Testis (tissue), 3 donors: ENCODE data around the gene COQ6. TPM values are rescaled to one million over a fixed set of nuclear protein-coding genes. Genes with fewer than 3 reads are reported as not detected.
"Not testable (repeated sequence)": the region's sequence is repeated elsewhere in the genome, so short reads cannot be mapped to it uniquely, and the experiment has no call there.

Source experiments
- DNase-seq: peaks from one replicate; pipeline ENCODE4 v3.0.0-alpha.2; 2019
- H3K27ac ChIP-seq, 2 donors: fragments of 200-600 bp; sonication (generic); one replicate each; pipeline ENCODE4 v1.5.1; 2019
- H3K27me3 ChIP-seq: fragments of 200-600 bp; sonication (generic); one replicate; pipeline ENCODE4 v1.5.1; 2019
- H3K36me3 ChIP-seq: fragments of 200-600 bp; sonication (generic); one replicate; pipeline ENCODE4 v1.5.1; 2017; ENCODE audit warnings: low read depth; ENCODE audit errors: missing control alignments
- H3K4me1 ChIP-seq: fragments of 200-600 bp; sonication (generic); one replicate; pipeline ENCODE4 v1.5.1; 2019
- H3K4me3 ChIP-seq, 2 donors: fragments of 200-600 bp; sonication (generic); one replicate each; pipeline ENCODE4 v1.5.1; 2017 to 2019
- H3K9me3 ChIP-seq: fragments of 200-600 bp; sonication (generic); one replicate; pipeline ENCODE4 v1.5.1; 2017
- CTCF ChIP-seq, 3 experiments: fragments of 450-650 bp in 2 of 3; fragments of 200-600 bp in 1 of 3; sonication (generic) in 1 of 3; IDR thresholded peaks; one replicate each; pipeline ENCODE4 v1.5.1; 2016 to 2019; ENCODE audit warnings: antibody characterized with exemption in 3 of 3, mild to moderate bottlenecking in 2 of 3, moderate library complexity in 1 of 3
- POLR2A ChIP-seq: fragments of 450-650 bp; IDR thresholded peaks from one replicate; pipeline ENCODE4 v1.6.1; 2017; ENCODE audit warnings: antibody characterized with exemption, mild to moderate bottlenecking, moderate library complexity
- WGBS, 2 donors: methylation state at CpG; one replicate each; pipeline ENCODE4 v1.1.5; 2018; 5-methylcytosine and 5-hydroxymethylcytosine counted together
- intact Hi-C: fragments of 100-400 bp; cut with DNase I; formaldehyde crosslinking; loops from one replicate; pipeline ENCODE4 v1.15.1; 2023; ENCODE audit warnings: low total_unique reads
- polyA plus RNA-seq: library from polyadenylated mRNA; stranded (reverse); fragments of 350-450 nt; fragmentation: Illumina TruSeq; extraction: RNeasy Lipid Tissue Mini Kit (QIAGEN cat#74804); gene quantifications from one replicate; pipeline ENCODE4 v1.2.3, GENCODE V29; 2014; ENCODE audit warnings: low read depth, low replicate concordance; ENCODE audit not compliant: insufficient read depth
- total RNA-seq, 2 donors: library from RNA; depleted of rRNA; stranded (reverse); fragments of >200 nt; gene quantifications; one replicate each; pipeline ENCODE4 v1.2.3, GENCODE V29; 2016

The COQ6 gene
- total and polyA plus RNA-seq, 3 donors from 2014 or later = 61.0 to 69.8 (median 66.2) TPM

GRCh38 chr14:73995977-73996378, 45.9 kb downstream of the COQ6 start:
- no peak for DNase-seq
- Histone ChIP-seq H3K27ac (no peak overlapping the region), H3K4me3 (no peak overlapping the region), H3K4me1 (no peaks in the 10 kb centered on the region), H3K36me3 (no peaks in the 10 kb centered on the region), H3K9me3 (no peaks in the 10 kb centered on the region), H3K27me3 (no peaks in the 10 kb centered on the region)
- TF ChIP-seq CTCF (IDR thresholded peaks at IDR 0.05) (no peak), POLR2A (no peak)
- intact Hi-C loops = no loop called here
- WGBS, 2 donors = 91 to 92% methylated on average over 8 of the region's 8 CpGs

- DNase-seq = no peak
- WGBS, 2 donors = 43 to 65% methylated on average over 2 of the region's 2 CpGs
- Histone ChIP-seq H3K4me3 (no peak overlapping the region), H3K27me3 (no peaks in the 10 kb centered on the region), H3K36me3 (no peaks in the 10 kb centered on the region), H3K27ac (no peak overlapping the region), H3K9me3 (no peaks in the 10 kb centered on the region), H3K4me1 (no peaks in the 10 kb centered on the region)
- intact Hi-C loops = no loop called here
- TF ChIP-seq POLR2A = no peak
- no peak for TF ChIP-seq CTCF (IDR thresholded peaks at IDR 0.05)
These were observed 46.6 kb downstream of the COQ6 start for GRCh38 chr14:73996731-73997107.

GRCh38 chr14:73997108-73997943, 47.2 kb downstream of the COQ6 start:
- no peaks in the 10 kb centered on the region for H3K36me3 ChIP-seq
- no peaks in the 10 kb centered on the region for H3K27me3 ChIP-seq
- 91 to 92% methylated on average over 1 of the region's 1 CpG for WGBS, 2 donors
- no peaks in the 10 kb centered on the region for H3K4me1 ChIP-seq
- TF ChIP-seq CTCF (IDR thresholded peaks at IDR 0.05) (no peak), POLR2A (no peak)
- no peak overlapping the region for H3K27ac ChIP-seq
- H3K4me3 ChIP-seq = no peak overlapping the region
- DNase-seq = no peak
- H3K9me3 ChIP-seq = no peaks in the 10 kb centered on the region
- intact Hi-C loops = no loop called here

- intact Hi-C loops = no loop called here
- WGBS, 2 donors = 87 to 89% methylated on average over 7 of the region's 7 CpGs
- DNase-seq = no peak
- no peak for TF ChIP-seq CTCF (IDR thresholded peaks at IDR 0.05)
- no peak for TF ChIP-seq POLR2A
- Histone ChIP-seq H3K36me3 (no peaks in the 10 kb centered on the region), H3K9me3 (no peaks in the 10 kb centered on the region), H3K27ac (no peak overlapping the region), H3K4me1 (no peaks in the 10 kb centered on the region), H3K4me3 (no peak overlapping the region), H3K27me3 (no peaks in the 10 kb centered on the region)
These were observed 47.9 kb downstream of the COQ6 start for GRCh38 chr14:73997944-73998447.

GRCh38 chr14:73998726-73999125, 48.6 kb downstream of the COQ6 start:
- Histone ChIP-seq H3K9me3 (no peaks in the 10 kb centered on the region), H3K36me3 (no peaks in the 10 kb centered on the region), H3K27me3 (no peaks in the 10 kb centered on the region), H3K27ac (no peak overlapping the region), H3K4me1 (no peaks in the 10 kb centered on the region), H3K4me3 (no peak overlapping the region)
- intact Hi-C loops = no loop called here
- no peak for DNase-seq
- 84 to 90% methylated on average over 2 of the region's 2 CpGs for WGBS, 2 donors
- TF ChIP-seq CTCF (IDR thresholded peaks at IDR 0.05) = no peak

GRCh38 chr14:74005664-74006063, 55.6 kb downstream of the COQ6 start:
- H3K9me3 ChIP-seq, H3K27ac ChIP-seq, H3K4me1 ChIP-seq, H3K4me3 ChIP-seq, intact Hi-C loops, DNase-seq, H3K27me3 ChIP-seq, H3K36me3 ChIP-seq: not testable (repeated sequence)
- WGBS, 2 donors = 88 to 97% methylated on average over 3 of the region's 3 CpGs
